Breast epithelium (tissue), 3 donors: ENCODE data around the gene RBM39.

Experiments
- CTCF ChIP-seq, 3 donors: fragments of 450-650 bp; IDR thresholded peaks; one replicate each; pipeline ENCODE4 v1.5.1; 2016 to 2017; ENCODE audit warnings: antibody characterized with exemption in 3 of 3, mild to moderate bottlenecking in 3 of 3, moderate library complexity in 3 of 3
- POLR2A ChIP-seq: fragments of 450-650 bp; IDR thresholded peaks from one replicate; pipeline ENCODE4 v1.6.1; 2016; ENCODE audit warnings: antibody characterized with exemption, mild to moderate bottlenecking, moderate library complexity

GRCh38 chr20:35730583-35731468 is 11.2 kb downstream of the RBM39 start:
- TF ChIP-seq POLR2A (no peak), CTCF (IDR thresholded peaks at IDR 0.05) (no peak)
